Colonic mucosa (tissue), 4 donors: ENCODE results near the gene ADAMTS13. TPM values are rescaled to one million over a fixed set of nuclear protein-coding genes. Genes with fewer than 3 reads are reported as not detected.

ENCODE experiments used
- DNase-seq: peaks from one replicate; pipeline ENCODE4 v3.0.0-alpha.2; 2020
- H3K27ac ChIP-seq: fragments of 200-600 bp; one replicate; pipeline ENCODE4 v1.8.0; 2021
- H3K27me3 ChIP-seq: fragments of 200-600 bp; one replicate; pipeline ENCODE4 v1.8.0; 2021
- H3K36me3 ChIP-seq: fragments of 200-600 bp; one replicate; pipeline ENCODE4 v1.8.0; 2021
- H3K4me1 ChIP-seq: fragments of 200-600 bp; one replicate; pipeline ENCODE4 v1.8.0; 2021; ENCODE audit warnings: mild to moderate bottlenecking
- H3K4me3 ChIP-seq: fragments of 200-600 bp; one replicate; pipeline ENCODE4 v1.8.0; 2021
- H3K9ac ChIP-seq, 2 donors: one replicate each; pipeline ENCODE4 v1.7.0; 2013; ENCODE audit warnings: control low read depth in 2 of 2, low read depth in 2 of 2, low read length in 2 of 2
- H3K9me3 ChIP-seq: fragments of 200-600 bp; one replicate; pipeline ENCODE4 v1.8.0; 2021
- intact Hi-C: fragments of 100-400 bp; cut with DNase I; formaldehyde crosslinking; loops from one replicate; pipeline ENCODE4 v1.14.1; 2022
- total RNA-seq, 2 donors: library from RNA; stranded (reverse); fragmentation: NEBNext Ultra II Directional in 1 of 2; extraction: Animal tissue kit (Norgen Biotek cat#: 25700) in 1 of 2; gene quantifications; one replicate each; pipeline ENCODE4 v1.2.1, GENCODE V29; 2021
- TF ChIP-seq, protein P1 (sequence below): fragments of 200-600 bp; IDR thresholded peaks from one replicate; pipeline ENCODE4 v1.8.0; 2022; ENCODE audit warnings: antibody characterized with exemption, mild to moderate bottlenecking
- donor health status: healthy.
- donor health status: DM: no; HTN: no; CAD: no.
- donor health status: DM: no; HTN: no; CAD: no.

ADAMTS13 gene
- total RNA-seq, 2 donors from 2014 or later = 4.2 TPM

DNA sequence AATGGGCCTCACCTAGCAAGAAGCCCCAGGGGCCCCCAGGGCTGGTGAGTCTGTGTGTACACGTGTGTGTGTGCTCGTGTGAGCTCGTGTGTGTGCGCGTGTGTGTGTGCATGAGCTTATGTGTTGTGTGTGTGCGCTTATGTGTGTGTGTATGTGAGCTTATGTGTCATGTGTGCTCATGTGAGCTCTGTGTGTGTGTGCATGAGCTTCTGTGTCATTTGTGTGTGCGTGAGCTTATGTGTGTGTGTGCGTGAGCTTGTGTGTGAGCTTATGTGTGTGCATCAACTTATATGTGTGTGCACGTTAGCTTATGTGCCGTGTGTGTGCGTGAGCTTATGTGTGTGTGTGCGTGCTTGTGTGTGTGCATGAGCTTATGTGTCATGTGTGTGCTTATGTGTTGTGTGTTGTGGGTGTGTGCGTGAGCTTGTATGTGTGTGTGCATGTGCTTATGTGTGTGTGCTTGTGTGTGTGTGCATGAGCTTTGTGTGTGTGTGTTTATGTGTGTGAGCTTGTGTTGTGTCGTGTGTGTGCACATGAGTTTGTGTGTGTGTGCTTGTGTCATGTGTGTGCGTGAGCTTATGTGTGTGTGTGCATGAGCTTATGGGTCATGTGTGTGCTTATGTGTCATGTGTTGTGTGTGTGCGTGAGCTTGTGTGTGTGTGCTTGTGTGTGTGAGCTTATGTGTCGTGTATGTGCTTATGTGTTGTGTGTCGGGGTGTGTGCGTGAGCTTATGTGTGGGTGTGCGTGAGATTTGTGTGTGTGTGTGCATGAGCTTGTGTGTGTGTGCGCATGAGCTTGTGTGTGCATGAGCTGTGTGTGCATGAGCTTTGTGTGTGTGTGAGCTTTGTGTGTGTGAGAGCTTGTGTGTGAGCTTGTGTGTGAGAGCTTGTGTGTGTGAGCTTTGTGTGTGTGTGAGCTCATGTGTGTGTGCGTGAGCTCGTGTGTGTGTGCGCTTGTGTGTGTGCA is 73.4 kb downstream of the ADAMTS13 start:
- DNase-seq = no peak
- Histone ChIP-seq H3K9me3 (no peaks in the 10 kb centered on the region), H3K27me3 (no peaks in the 10 kb centered on the region), H3K27ac (no peak overlapping the region), H3K36me3 (no peaks in the 10 kb centered on the region), H3K4me1 (peaks cover 2% of the 10 kb centered on the region), H3K9ac (no peak overlapping the region), H3K4me3 (no peak overlapping the region)
- intact Hi-C loops = no loop called here
- TF ChIP-seq, protein P1, sequence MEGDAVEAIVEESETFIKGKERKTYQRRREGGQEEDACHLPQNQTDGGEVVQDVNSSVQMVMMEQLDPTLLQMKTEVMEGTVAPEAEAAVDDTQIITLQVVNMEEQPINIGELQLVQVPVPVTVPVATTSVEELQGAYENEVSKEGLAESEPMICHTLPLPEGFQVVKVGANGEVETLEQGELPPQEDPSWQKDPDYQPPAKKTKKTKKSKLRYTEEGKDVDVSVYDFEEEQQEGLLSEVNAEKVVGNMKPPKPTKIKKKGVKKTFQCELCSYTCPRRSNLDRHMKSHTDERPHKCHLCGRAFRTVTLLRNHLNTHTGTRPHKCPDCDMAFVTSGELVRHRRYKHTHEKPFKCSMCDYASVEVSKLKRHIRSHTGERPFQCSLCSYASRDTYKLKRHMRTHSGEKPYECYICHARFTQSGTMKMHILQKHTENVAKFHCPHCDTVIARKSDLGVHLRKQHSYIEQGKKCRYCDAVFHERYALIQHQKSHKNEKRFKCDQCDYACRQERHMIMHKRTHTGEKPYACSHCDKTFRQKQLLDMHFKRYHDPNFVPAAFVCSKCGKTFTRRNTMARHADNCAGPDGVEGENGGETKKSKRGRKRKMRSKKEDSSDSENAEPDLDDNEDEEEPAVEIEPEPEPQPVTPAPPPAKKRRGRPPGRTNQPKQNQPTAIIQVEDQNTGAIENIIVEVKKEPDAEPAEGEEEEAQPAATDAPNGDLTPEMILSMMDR = no peak

DNA sequence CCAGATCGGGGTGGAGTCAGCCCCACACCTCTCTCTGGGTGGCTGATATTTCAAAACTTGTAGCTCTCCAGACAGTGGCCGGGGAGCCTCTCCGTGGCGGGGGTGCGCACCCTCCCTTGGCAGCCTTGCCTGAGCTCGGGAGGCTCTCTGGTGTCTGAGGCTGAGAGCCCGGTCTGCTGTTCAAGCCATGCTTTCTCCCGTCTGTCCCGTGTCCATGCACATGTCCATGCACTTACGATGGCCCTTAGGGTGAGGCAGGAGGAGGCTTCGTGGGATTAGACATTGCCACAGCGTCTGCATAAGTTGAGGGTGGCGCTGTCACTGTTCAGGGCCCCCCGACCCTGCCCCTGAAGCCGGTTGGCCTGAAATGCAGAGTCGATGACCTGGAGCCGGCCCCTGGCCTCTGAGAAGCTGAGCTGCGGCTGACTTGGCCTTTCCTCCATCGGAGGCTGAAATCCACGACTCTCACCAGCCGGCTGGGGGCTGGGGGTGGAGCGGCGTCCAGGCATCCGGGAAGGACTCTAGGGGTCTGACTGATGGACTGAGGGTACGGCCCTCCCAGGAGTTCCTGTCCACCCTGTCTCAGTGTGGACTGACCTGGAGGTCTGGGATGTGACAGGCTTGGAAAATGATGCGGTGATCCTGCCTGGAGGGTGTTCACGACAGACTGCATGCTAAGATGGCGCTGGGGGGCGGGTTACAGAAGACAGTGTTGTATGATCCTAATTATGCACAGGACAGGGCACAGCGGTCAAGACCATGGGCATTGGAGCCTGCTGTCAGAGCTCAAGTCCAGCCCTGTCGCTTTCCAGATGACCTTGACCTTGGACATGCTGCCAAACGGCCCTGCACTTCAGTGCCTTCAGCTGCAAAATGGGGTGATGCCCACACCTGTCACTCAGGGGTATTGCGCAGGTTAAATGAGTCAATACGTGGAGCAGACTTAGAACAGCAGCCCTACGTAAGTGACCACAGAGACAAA is 75.0 kb downstream of the ADAMTS13 start:
- TF ChIP-seq, protein P1 = no peak
- Histone ChIP-seq H3K9me3 (no peaks in the 10 kb centered on the region), H3K27ac (no peak overlapping the region), H3K9ac (no peak overlapping the region), H3K36me3 (no peaks in the 10 kb centered on the region), H3K4me1 (peaks cover 2% of the 10 kb centered on the region), H3K27me3 (no peaks in the 10 kb centered on the region), H3K4me3 (no peak overlapping the region)
- intact Hi-C loops = no loop called here
- no peak for DNase-seq

DNA sequence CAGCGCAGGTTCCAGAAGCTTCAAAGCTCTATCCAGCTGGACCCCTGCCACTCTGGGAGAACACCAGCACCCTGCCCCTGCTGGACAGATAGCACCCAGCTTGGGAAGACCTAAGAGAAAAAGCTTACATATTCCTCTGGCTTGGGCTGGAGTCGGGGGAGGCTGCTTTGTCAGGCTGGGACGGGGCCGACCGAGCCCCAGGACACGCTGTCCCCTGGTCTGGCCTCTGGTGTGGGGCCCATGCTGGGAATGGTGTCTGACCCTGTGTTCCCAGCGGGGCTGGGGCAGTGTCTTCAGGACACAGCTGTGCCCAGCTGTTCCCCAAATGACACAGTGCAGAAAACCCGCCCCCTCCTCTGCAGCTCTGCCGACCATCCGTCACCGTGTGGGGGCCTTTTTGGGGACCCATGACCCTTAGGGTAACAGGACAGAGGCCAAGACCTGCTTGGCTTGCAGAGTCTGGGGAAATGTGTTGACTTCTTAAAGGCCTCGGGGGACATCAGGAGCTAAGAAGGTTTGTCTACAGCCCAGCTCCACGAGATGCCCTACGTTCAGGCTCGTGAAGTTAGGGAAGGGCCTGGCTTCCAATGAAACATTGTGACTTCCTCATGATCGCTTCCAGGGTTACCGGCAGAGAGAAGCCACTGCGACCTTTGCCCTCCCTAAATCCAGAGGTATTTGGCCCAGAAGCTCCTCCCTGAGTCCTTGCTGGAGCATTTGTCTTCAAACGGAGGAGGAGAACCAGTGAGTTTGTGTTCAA is 77.1 kb downstream of the ADAMTS13 start:
- Histone ChIP-seq H3K27ac (no peak overlapping the region), H3K4me3 (no peak overlapping the region), H3K27me3 (no peaks in the 10 kb centered on the region), H3K9ac (no peak overlapping the region), H3K4me1 (peaks cover 2% of the 10 kb centered on the region), H3K9me3 (no peaks in the 10 kb centered on the region), H3K36me3 (no peaks in the 10 kb centered on the region)
- intact Hi-C loops = no loop called here
- TF ChIP-seq, protein P1 = no peak
- DNase-seq = peak; percentile 53

DNA sequence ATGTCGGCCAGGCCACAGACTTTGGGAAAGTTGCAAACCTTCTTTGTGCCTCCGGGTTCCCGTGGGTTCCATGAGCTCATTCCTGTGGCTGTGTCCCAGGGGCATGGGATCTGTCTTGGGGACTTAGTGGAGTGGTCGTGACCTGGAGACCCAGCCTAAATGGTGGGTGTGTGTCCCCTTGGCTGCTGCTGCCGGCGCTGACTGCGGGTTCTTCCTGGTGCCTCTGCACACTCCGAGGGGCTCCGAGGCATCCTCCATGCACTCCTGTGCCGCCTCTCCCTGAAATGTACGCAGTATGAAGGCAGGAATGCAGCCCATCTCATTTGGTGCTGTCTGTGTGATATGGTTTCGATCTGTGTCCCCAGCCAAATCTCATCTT is 77.7 kb downstream of the ADAMTS13 start:
- H3K27ac ChIP-seq = no peak overlapping the region
- H3K9ac ChIP-seq = no peak overlapping the region
- no peak for DNase-seq
- H3K9me3 ChIP-seq = no peaks in the 10 kb centered on the region
- no peaks in the 10 kb centered on the region for H3K36me3 ChIP-seq
- intact Hi-C loops = no loop called here
- H3K27me3 ChIP-seq = no peaks in the 10 kb centered on the region
- no peak overlapping the region for H3K4me3 ChIP-seq
- TF ChIP-seq, protein P1 = no peak
- H3K4me1 ChIP-seq = peaks cover 2% of the 10 kb centered on the region

DNA sequence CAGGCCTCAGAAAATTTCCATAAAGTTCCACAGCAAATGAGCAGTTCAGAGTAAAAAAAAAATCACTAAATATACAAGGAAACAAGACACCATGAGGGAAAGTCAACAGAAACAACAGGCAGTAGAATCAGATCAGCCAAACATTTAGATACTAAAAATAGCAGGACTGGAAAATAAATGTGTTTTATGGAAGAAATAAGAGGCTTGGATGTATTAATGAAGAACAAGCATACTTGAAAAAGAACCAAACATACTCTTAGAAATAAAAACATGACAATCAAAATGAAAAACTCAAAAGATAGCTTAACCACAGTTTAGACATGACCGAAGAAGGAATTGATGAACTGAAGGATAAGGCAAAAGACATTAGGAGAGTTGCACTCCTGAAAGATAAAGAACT is 79.9 kb downstream of the ADAMTS13 start:
- intact Hi-C loops = no loop called here
- TF ChIP-seq, protein P1 = no peak
- Histone ChIP-seq H3K9me3 (no peaks in the 10 kb centered on the region), H3K36me3 (no peaks in the 10 kb centered on the region), H3K27ac (no peak overlapping the region), H3K4me1 (peaks cover 2% of the 10 kb centered on the region), H3K4me3 (no peak overlapping the region), H3K27me3 (no peaks in the 10 kb centered on the region), H3K9ac (no peak overlapping the region)
- DNase-seq = no peak
